K562 treated with DMSO at 1 percent for 48 hours (cell line): ENCODE data around the gene NUP153. TPM values are rescaled to one million over a fixed set of nuclear protein-coding genes. Genes with fewer than 3 reads are reported as not detected.

Experiments used
- total RNA-seq: library from RNA; unstranded; fragments of 300-600 nt; gene quantifications from 2 replicates; pipeline ENCODE4 v1.2.3, GENCODE V29; 2022; ENCODE audit warnings: low replicate concordance; ENCODE audit errors: extremely low read depth

NUP153 gene
- not detected in 2 replicates for total RNA-seq

DNA sequence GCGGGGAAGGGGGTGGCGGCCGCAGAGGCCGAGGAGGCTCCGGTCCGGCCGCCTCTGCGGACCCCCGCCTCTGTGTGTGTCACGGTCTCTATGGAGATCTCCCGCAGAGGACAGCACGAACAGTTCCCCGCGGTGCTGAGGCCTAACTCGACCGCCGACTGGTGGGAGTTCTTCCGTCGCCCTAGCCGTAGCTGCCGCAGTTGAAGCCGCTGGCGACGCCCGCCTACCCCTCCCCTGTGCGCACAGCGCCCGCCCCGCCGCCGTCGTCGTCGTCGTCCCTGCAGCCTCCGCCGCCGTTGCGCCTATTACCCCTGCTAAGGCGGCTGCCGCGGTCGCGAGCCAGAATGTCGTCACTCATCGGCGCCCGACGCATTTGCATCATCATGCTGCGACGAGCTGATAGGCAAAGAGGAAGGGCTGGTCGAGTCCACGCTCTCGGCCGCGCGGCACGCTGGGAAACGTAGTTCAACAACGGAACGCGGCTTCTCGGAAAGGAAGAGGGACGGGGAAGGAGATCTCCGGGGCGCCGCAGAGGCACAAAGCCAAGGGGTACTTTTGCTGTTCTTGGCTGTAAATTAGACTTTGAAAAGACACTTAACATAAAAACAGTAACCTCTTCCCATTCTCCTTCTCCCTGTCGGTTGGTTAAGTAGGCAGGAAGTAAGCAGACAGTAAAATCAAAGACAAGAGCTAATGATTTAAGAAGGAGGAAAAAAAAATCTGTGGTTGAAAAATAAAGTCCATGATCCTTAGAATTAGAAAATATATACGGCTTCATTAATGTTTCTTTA lies at the start of gene NUP153:
TSS of gene NUP153 (minus strand) at position 346 of the 791 bp plus-strand sequence. CDS start 538 bp downstream, outside the sequence.

GRCh38 chr6:17599877-17600526 lies 106.7 kb downstream of the NUP153 start, which contains the start of gene FAM8A1:
Gene FAM8A1 (plus strand): TSS chr6:17600302. CDS start chr6:17600410, 108 bp downstream.

Other genes with a start within 250 kb of the NUP153 start
- not detected in 2 replicates for gene FAM8A1, start 106.6 kb downstream of the NUP153 start, total RNA-seq